GM04504 (cell line): ENCODE measurements around the gene SLC35E2B.
A peak's percentile ranks its signal among the peaks of the same experiment; 100 is the strongest.
"Not testable (repeated sequence)": the region's sequence is repeated elsewhere in the genome, so short reads cannot be mapped to it uniquely, and the experiment has no call there.

ENCODE experiments used
- DNase-seq: peaks from one replicate; pipeline ENCODE4 v3.0.0-alpha.2; 2012; ENCODE audit warnings: low read depth

The SLC35E2B gene

DNA sequence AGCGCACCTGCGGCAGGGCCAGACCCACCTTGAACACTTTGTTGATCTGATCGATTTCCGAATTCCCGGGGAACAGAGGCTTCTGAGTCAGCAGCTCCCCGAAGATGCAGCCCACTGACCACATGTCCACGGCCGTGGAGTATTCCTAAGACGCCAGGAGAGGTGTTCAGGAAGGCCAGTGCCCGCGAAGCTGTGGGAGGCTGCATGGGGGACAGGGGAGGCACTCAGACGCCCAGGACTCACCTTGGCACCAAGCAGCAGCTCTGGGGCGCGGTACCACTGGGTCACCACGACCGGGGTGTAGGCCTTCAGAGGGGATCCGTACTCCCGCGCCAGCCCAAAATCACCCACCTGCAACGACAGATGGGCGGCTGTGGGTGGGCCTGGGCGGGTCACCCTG lies 11.2 kb upstream of the SLC35E2B start:
- DNase-seq = no peak

DNA sequence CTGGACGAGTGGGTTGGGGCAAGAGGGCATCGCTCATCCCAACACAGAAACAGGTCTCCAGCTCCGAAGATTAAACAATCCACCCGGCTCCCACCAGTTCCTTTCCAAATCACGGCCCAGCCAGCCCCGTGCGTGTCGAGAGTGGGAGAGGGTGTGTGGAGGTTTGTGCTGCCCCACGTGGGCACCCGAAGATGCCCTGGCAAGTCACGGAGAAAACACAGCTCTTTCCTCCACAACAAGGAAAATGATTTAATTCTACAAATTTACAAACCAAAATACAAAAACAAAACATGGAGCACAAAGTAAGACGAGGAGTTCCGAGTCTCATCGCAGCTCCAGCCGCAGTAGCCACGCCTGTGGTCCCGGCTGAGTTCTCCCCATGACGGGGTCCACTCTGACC lies 9.9 kb upstream of the SLC35E2B start:
- DNase-seq = not testable (repeated sequence)

DNA sequence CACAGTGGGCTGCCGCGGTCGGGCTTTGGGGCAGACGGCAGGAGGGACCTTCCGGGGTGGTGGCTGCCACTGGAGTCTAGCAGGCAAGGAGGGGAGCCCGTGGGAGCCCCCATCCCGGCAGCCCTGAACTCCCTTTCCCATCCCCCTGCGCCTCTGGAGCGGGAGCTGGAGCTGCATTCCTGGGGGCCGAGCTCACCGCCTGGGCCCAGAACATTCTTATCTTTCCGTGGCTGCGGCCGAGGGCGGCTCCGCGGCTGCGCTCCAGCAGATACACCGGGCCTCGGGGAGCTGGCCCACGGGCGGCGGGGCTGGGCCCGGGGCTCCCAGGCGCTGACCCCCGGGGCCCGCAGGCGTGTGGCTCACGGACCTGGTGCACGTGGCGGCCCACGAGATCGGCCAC lies 8.0 kb upstream of the SLC35E2B start:
- not testable (repeated sequence) for DNase-seq

- DNase-seq = not testable (repeated sequence)
Observed at GRCh38 chr1:1700067-1700466, 7.5 kb upstream of the SLC35E2B start.

GRCh38 chr1:1699061-1699460 lies 6.5 kb upstream of the SLC35E2B start:
- DNase-seq = not testable (repeated sequence)

- DNase-seq = not testable (repeated sequence)
Observed at GRCh38 chr1:1697358-1698183, 5.0 kb upstream of the SLC35E2B start.

GRCh38 chr1:1696431-1697357 lies 4.1 kb upstream of the SLC35E2B start:
- DNase-seq = not testable (repeated sequence)

GRCh38 chr1:1692324-1692713 lies 276 bp downstream of the SLC35E2B start:
- peak; percentile 24 for DNase-seq

DNA sequence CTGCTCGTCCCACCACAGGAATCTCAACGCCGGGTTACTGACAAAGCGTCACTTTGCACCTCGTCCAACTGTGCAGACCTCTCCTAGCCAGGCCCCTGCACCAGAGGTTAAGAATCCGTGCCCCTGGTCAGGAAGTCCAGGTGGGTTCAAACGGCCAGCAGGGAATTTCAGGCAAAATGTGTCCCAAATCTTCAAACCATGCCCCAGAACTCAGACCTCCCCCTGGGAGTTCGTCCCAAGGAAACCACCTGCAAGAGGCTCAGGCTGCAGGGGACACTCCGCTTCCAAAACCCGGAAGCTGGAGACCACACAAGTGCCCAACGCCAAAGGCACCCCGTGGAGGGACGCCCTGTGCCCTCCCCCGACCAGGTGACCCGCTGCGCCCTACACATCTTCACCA lies 1.2 kb downstream of the SLC35E2B start:
- not testable (repeated sequence) for DNase-seq

GRCh38 chr1:1689526-1689925 lies 3.1 kb downstream of the SLC35E2B start:
- not testable (repeated sequence) for DNase-seq

DNA sequence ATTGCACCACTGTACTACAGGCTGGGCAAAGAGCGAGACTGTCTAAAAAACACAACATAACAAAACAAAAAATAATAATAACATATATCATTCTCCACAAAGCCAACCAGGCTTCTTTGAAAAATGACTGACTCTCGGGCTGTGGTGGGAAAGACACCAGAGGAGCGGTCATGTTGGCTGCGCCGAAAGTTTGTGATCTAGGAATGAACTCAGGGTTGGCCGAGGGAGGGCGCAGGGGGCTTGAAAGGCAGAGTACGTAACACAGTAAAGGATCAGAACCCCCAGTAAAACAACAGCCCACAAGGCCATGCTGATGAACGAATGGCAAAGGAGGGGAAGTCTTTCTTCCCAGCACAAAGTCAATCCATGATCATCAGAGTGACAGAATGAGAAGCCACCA lies 4.7 kb downstream of the SLC35E2B start:
- no peak for DNase-seq

- DNase-seq = no peak
Observed at GRCh38 chr1:1684031-1684681, 8.4 kb downstream of the SLC35E2B start.

GRCh38 chr1:1683104-1683905 lies 9.3 kb downstream of the SLC35E2B start:
- DNase-seq = no peak

DNA sequence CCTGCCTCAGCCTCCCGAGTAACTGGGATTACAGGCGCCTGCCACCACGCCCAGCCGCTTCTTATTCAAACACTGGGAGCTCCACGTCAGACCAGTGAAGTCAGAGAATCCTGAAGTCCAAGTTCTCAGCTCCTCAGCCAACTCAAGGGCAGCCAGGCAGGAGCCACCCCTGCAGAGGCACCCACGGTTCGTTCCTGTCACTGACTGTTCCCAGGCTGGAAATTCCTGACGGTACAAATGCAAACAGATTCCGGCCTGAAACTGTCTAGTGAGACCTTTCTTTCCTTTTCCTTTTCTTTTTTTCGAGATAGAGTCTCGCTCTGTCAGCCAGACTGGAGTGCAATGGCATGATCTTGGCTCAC lies 11.7 kb downstream of the SLC35E2B start:
- no peak for DNase-seq

- no peak for DNase-seq
Observed at GRCh38 chr1:1680031-1680911, 12.3 kb downstream of the SLC35E2B start.

GRCh38 chr1:1678581-1679380 lies 13.8 kb downstream of the SLC35E2B start:
- no peak for DNase-seq

DNA sequence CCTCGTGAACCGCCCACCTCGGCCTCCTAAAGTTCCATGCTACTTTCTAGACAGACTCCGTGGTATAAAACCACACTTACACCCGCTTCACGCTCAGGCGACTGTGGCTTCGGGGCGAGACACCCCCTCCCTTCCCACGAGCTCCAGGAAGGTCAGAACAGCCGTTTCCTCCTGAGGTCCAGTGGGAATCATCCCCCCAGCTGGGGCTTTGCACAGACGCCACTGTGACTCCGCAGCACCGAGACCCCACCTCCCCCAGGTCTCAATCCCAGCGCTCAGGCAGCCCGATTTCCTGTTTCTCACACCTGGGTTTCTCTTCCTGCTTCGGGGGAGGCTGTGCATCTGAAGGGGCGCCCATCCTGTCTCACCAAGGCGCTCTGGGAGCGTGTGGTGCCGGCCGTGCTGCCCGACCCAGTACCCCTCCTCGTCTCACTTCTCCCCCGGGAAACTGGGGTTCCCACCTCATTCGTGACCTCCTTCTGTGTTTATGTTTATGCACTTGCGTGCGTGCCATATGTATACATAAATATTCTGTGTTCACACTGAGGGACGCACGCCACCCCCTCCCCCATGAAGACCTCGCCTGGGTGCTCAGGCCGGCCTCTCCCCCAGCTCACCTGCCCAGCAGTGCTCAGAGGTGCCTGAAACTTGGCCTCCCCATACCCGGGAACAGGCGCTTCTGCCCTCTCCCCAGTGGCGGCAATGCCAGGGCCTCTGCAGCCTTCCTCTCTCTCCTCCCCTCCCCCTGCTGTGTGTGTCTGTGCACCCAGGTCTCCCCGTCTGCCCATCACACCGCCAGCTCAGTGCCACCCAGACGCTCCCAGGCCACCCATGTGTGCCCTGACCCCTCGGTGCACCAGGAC lies 14.6 kb downstream of the SLC35E2B start:
- no peak for DNase-seq

- DNase-seq = not testable (repeated sequence)
Observed at GRCh38 chr1:1676087-1676486, 16.5 kb downstream of the SLC35E2B start.

DNA sequence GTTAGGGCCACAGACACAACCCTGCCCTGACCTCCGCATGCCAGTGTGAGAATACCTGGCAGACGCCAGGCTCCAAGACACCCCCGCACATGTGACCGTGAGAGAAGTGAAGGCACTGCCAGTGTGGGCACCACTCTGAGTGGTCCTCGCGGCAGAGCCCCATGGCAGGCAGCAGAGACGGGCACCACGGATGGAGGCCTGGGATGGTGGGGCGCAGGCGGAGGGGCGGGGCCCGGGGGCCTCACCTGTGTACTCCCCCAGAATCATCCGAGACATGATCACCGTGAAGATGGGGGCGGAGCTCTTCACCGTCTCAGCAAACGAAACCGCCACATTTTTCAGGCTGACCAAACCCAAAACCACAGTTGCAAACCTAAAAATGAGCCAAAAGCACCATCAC lies 17.4 kb downstream of the SLC35E2B start:
- not testable (repeated sequence) for DNase-seq
